ENCODE results near the gene LSM14B. TPM values are rescaled to one million over a fixed set of nuclear protein-coding genes. Genes with fewer than 3 reads are reported as not detected.

LSM14B gene
- total RNA-seq, 1 experiment from 2014 or later = 82.4 TPM

- DNase-seq = no peak
- Mint-ChIP-seq H3K4me3 (no peak overlapping the region), H3K27me3 (ENCODE audit: low read depth) (no peaks in the 10 kb centered on the region), H3K4me1 (0 out of 4 replicates have a peak, but pooled peaks cover 0 to 2% of the 10 kb centered on the region in 2 experiments), H3K9me3 (no peaks in the 10 kb centered on the region; a peak in 1 of 5 replicates), H3K27ac (no peak overlapping the region), H3K36me3 (ENCODE audit: insufficient read depth in 1 of 3, low read depth in 3 of 3) (peaks cover 32 to 69% (median 59%) of the 10 kb centered on the region in 3 experiments)
- no CpG with 5 or more reads among the region's 25 CpGs for WGBS (ENCODE audit: extremely low coverage, insufficient read length, low lambda C conversion rate)
- H3K79me1 ChIP-seq (ENCODE audit: insufficient read depth, low read depth, low read length, poor library complexity, severe bottlenecking) = no peaks in the 10 kb centered on the region
- H2BK20ac ChIP-seq (ENCODE audit: low read depth, low read length, poor library complexity, severe bottlenecking) = no peak overlapping the region
- no peak overlapping the region for H2BK5ac ChIP-seq (ENCODE audit: insufficient read length, low read length)
- no peak overlapping the region for H3K14ac ChIP-seq (ENCODE audit: insufficient read depth, low read length)
- H2AK5ac ChIP-seq (ENCODE audit: insufficient read length, low read length) = no peak overlapping the region
- H3K4me1 ChIP-seq (ENCODE audit: insufficient read depth, low read length) = no peaks in the 10 kb centered on the region
- H3K27ac ChIP-seq (ENCODE audit: insufficient read length, low read depth, low read length) = no peak overlapping the region
- no peaks in the 10 kb centered on the region for H4K20me1 ChIP-seq (ENCODE audit: control insufficient read depth, insufficient read depth, insufficient read length)
- H3K9me3 ChIP-seq (ENCODE audit: control insufficient read depth, low read depth, low read length) = no peaks in the 10 kb centered on the region
- no peak overlapping the region for H2BK12ac ChIP-seq (ENCODE audit: insufficient read length, low read depth, low read length)
- no peak overlapping the region for H4K8ac ChIP-seq (replicated peaks; ENCODE audit: insufficient read length, low read depth, low read length)
- H2BK15ac ChIP-seq (ENCODE audit: low read depth, low read length) = no peak overlapping the region
- no peaks in the 10 kb centered on the region for H3K79me2 ChIP-seq (ENCODE audit: insufficient read depth, low read length)
- H2BK120ac ChIP-seq (ENCODE audit: low read depth, low read length, poor library complexity, severe bottlenecking) = no peak overlapping the region
- no peaks in the 10 kb centered on the region for H3K27me3 ChIP-seq (ENCODE audit: insufficient read depth, low read length)
- H3K18ac ChIP-seq (ENCODE audit: insufficient read length, low read depth, low read length) = no peak overlapping the region
- H4K91ac ChIP-seq (ENCODE audit: insufficient read length, low read depth, low read length) = no peak overlapping the region
- no peaks in the 10 kb centered on the region for H3K23me2 ChIP-seq (ENCODE audit: insufficient read length, low read depth, low read length, poor library complexity, severe bottlenecking)
- H3K4ac ChIP-seq (ENCODE audit: low read depth, low read length) = no peak overlapping the region
- no peak overlapping the region for H3K9ac ChIP-seq (ENCODE audit: extremely low read depth, insufficient read length, low read length)
- TF ChIP-seq, protein P1, sequence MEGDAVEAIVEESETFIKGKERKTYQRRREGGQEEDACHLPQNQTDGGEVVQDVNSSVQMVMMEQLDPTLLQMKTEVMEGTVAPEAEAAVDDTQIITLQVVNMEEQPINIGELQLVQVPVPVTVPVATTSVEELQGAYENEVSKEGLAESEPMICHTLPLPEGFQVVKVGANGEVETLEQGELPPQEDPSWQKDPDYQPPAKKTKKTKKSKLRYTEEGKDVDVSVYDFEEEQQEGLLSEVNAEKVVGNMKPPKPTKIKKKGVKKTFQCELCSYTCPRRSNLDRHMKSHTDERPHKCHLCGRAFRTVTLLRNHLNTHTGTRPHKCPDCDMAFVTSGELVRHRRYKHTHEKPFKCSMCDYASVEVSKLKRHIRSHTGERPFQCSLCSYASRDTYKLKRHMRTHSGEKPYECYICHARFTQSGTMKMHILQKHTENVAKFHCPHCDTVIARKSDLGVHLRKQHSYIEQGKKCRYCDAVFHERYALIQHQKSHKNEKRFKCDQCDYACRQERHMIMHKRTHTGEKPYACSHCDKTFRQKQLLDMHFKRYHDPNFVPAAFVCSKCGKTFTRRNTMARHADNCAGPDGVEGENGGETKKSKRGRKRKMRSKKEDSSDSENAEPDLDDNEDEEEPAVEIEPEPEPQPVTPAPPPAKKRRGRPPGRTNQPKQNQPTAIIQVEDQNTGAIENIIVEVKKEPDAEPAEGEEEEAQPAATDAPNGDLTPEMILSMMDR (conservative IDR thresholded peaks at IDR 0.05) = no peak
- H2AFZ ChIP-seq (ENCODE audit: low read length) = no peak overlapping the region
- H4K5ac ChIP-seq (ENCODE audit: insufficient read length, low read depth, low read length) = no peak overlapping the region
- no peak overlapping the region for H3K56ac ChIP-seq (ENCODE audit: insufficient read length, low read depth, low read length)
- no peak overlapping the region for H3K23ac ChIP-seq (ENCODE audit: insufficient read length, low read depth, low read length)
- H3K4me2 ChIP-seq (ENCODE audit: insufficient read depth, insufficient read length, low read length) = no peak overlapping the region
- no peak overlapping the region for H3T11ph ChIP-seq (ENCODE audit: low read length)
These were observed 41.2 kb downstream of the LSM14B start for GRCh38 chr20:62163485-62163865.

Data from H9 (cell line).